Fibroblast of skin of right quadriceps (primary cell): Measurements from ENCODE around the gene RNF144B.
"Not testable (repeated sequence)": the region's sequence is repeated elsewhere in the genome, so short reads cannot be mapped to it uniquely, and the experiment has no call there.

Experiments
- DNase-seq: peaks from one replicate; pipeline ENCODE4 v3.0.0-alpha.2; 2013

RNF144B gene

DNA sequence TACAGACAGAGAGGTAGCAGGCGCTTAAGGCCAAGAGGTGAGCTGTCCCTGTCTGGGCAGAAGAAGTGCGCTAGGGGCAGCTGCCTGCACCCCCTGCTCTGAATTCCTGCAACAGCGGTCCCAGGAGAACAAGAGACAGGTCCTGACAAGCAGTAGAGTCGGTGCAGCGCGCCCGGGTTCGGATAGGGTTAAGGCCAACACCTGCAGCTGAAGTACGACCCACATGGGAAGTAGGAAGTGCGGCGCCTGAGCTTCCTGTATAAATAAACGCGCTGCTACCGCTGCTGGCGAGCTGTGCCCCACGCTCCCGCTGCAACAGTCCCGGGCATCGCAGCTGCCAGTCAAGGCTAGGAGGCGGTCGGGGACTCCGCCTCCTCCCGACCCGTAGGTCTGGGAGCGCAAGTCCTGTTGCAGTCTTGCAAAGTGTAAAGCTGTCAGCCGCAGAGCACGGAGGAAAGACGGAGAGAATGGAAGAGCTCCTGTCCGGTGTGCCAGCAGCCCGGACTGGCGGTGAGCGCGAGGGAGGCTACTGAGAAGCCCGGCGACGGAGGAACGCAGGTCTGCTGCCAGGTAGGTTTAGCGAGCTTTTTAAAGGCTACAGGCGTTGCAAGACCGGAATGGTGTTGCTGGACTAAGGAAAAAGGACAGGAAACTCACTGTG, at the start of gene RNF144B:
RNF144B (plus strand) TSS at position 290 of the 661 bp plus-strand sequence. CDS start 12,185 bp downstream, outside the sequence.
- peak; percentile 61 for DNase-seq

DNA sequence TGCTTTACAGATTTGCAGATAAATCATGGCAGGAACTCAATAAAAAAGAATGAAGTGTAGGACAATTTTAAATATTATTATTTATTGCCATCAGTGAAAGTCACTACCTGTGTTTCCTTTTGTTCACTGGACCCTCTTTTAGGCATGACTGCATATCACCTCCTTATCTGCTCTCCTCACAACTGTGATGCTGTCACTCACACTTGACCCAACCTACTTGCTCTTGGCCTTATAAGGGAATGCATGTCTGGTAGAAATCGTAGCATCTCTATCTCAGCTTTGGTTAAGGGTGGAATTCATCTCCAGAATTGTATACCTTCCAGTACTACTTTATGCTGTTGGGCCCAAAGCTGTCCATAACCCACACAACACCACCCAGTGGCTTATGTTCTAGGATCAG, 47.6 kb upstream of the RNF144B start:
- no peak for DNase-seq

DNA sequence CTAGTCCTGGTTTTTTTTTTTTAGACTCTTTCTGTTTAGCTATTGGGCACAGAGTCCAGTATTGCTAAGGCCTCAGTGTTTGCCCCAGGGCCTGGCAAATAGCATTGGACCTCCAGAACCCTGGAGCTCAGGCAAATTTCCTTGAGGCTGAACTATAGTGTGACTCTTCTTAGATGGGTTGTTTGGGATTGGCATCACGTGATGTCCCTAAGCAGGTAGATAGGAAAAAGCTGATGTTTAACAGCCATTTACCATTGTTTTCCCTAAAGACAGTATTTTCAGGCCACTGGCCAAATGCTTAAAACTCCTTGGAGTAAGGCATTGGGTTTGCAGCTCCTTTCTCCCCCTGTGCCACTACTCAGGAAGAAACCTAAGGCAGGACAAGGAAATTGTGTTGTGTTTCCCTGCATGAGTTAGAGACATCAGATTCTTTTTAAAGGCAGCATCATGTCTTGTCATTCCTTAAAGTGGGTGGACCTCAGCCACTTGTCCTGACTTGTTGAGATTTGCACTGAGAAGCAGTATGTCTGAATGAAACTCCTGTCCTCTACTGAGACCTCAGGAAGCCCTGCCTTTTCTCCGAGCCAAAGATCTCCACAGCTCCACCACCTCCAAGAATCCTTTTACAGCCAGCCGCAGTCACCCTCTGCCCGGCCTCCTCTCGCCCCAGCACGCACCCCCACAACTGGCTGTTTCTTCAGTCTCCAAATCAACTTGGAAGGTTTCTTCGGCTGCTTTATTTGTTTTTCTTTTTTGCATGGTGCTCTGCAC, 46.2 kb upstream of the RNF144B start:
- no peak for DNase-seq

GRCh38 chr6:18342223-18342622, 44.9 kb upstream of the RNF144B start:
- DNase-seq, result no peak

DNA sequence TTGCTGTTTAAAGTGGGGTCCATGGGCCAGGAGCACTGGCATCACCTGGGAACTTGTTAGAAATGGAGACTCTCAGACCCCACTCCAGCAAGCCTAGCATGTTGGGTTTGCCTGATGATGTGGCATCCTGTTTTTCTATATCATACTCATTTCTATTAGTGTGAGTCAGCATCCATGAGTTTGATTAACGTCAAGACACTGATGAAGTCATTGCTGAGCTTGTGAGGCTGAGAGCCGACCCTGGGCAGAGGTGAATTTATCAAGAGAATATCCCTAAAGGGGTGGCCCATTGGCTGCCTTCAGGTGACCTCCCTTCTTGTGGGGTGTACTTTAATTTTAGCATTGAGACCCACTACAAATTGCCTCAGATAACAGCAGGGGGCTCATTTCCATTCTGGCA, 43.4 kb upstream of the RNF144B start:
- peak; percentile 77 for DNase-seq

DNA sequence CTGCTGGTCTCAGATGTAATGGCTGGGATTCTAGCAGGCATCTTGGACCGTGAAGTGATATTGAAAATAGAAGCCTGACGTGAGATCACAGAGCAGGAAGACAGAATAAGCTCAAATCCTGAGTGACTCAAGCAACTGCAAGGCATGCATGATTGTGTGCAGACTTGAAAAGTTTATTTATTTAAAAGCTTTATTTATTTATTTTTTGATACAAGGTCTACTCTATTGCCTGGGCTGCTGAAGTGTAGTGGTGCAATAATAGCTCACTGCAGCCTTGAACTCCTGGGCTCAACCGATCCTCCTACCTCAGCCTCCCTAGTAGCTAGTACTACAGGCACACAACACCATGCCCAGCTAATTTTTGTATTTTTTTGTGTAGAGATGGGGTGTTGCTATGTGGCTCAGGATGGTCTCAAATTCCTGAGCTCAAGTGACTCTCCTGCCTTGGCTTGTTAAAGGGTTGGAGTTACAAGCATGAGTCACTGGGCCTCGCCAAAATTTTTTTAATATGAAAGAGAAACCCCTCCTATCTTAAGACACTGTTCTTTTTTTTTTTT, 40.1 kb upstream of the RNF144B start:
- DNase-seq, result peak; percentile 50

- no peak for DNase-seq
Observed at GRCh38 chr6:18347866-18348265, 39.3 kb upstream of the RNF144B start.

DNA sequence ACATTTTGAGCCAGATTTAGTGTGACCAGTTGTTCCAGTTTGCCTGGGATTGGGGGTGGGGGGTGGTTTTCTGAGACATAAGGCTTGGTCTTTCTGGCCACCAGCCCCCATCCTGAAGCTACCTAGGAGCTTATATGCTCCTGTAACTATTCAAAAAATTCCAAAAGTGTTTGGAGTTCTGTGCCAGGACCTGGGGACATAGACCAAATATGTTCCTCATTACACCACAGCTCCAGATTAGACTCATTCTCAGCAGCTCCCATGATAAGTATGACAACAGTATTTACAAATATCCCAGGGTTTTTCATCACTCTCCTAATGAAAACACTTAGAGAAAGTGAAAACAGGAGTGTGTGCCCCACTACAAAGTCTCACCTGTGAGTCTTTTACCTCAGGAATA, 37.8 kb upstream of the RNF144B start:
- peak; percentile 13 for DNase-seq

- DNase-seq, result peak; percentile 31
Observed at GRCh38 chr6:18350271-18350670, 36.9 kb upstream of the RNF144B start.

GRCh38 chr6:18350712-18351111, 36.4 kb upstream of the RNF144B start:
- DNase-seq, result no peak

- peak; percentile 44 for DNase-seq
Observed at GRCh38 chr6:18352001-18352400, 35.1 kb upstream of the RNF144B start.

- DNase-seq, result no peak
Observed at GRCh38 chr6:18352842-18353241, 34.3 kb upstream of the RNF144B start.

DNA sequence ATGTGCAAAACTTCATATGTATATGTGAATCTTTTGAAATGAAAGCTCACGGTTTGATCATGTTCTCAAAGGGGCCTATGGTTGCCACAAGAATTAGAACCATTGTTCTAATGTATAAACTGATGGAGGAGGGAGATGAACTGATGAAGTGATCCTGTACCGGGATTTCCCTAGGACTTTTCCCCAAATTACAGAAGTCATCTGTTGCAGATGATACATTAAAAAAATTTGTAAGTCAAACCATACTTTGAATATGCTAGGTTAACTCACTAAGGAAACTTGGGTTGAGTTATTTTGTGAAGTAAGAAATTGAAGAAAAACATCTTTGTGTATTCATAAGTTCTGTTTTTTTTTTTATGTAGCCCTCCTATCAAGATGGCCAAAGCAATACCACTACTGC, 33.9 kb upstream of the RNF144B start:
- DNase-seq, result no peak

GRCh38 chr6:18357546-18357945, 29.6 kb upstream of the RNF144B start:
- not testable (repeated sequence) for DNase-seq

DNA sequence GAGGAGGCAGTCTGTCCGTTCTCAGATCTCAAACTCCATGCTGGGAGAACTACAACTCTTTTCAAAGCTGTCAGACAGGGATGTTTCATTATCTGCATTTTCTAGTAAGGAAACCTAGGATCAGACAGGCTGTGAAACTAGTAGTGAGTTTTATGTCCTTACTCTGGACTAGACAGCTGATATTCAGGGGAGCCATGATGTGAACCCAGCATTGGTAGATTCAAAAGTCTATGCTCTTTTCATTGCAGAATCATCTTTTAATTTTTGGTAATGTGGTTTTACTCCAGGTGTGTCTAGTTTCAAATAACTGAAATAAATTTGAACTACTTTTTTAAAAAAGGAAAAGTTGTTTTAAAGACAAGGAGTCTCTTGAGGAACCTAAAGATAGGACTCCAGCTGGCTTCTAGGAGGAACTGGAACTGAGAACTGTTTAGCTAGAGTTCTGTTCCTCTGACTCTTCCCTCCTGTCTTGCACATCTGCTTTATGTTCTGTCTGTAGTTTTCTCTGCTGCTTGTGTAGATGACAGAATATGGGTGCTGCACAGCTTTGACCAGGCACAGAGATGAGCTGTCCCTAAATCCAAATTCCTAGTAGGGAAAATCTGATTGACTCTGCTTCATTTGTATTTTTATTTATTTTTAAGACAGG, 27.8 kb upstream of the RNF144B start:
- DNase-seq, result no peak

DNA sequence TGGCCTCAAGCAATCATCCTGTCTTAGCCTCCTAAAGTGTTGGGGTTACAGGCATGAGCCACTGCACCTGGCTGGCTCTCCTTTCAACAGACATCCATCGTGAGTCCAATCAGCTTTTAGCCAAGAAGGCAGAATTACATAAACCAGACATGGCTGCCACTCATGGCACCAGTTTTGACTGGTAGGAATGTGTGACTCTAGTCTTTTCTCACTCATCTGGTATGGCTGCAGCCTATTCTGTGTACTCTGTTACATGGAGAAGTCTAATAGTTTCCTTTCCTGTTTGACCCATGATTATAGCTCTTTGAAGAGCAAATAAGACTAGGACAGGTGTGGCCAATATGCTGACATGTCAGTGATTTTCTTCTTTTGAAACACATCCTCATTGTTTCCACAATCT, 27.0 kb upstream of the RNF144B start:
- no peak for DNase-seq

GRCh38 chr6:18362058-18362561, 25.0 kb upstream of the RNF144B start:
- peak; percentile 87 for DNase-seq

DNA sequence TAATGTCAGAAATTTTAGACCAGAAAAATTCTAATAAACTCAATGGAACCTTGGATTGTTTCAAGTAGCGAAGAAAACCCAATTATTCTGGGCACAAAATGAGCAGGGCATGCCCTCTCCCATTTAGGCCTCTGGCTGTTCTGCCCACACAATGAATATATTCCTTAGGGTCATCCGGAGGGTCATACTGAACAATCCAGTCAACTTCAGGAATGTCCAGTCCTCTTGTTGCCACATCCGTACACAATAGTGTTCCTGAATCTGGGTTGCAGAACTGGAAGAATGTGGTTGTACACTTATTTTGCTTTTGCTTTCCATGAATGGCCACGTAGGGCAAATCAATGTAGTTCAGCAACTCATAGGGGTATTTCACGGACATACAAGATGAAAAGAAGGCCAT, 23.4 kb upstream of the RNF144B start:
- no peak for DNase-seq

GRCh38 chr6:18364561-18364960, 22.6 kb upstream of the RNF144B start:
- not testable (repeated sequence) for DNase-seq

- DNase-seq, result no peak
Observed at GRCh38 chr6:18367371-18367770, 19.8 kb upstream of the RNF144B start.

DNA sequence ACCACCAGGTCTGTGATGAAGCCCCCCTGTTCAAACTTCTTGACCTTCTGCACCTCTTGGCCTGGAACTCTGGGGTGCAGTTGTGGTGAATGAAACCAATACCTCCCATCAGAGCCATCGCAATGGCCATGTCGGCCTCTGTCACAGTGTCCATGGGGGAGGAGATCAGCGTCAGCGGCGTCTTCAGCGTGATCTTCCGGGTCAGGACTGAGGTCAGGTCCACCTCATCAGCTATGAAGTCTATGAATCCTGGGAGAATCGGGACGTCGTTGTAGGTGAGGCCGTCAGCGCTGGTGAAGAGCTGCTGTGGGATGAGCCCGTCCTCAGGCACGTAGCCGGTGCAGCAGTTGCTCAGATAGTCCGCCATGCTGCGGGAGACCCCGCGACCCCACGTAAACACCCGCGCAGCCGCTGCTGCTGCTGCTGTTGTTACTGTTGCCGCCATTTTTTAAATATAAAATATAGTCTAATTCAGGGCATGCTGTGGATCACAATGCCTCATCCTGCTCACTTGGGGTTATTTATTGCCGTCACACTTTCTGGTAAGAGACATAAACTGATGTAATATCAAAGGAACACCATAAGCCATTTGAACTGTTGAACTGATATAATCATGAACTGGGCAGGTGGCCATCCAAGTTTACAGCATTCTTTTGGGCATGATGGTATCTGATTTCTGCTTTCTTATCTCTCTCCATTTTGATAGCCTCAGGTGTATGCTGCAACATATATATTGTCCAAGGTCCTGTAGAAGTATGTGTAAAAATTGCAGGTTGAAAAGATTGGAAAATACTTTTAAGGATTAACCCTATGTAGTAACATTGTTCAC, 18.7 kb upstream of the RNF144B start:
- DNase-seq, result no peak

DNA sequence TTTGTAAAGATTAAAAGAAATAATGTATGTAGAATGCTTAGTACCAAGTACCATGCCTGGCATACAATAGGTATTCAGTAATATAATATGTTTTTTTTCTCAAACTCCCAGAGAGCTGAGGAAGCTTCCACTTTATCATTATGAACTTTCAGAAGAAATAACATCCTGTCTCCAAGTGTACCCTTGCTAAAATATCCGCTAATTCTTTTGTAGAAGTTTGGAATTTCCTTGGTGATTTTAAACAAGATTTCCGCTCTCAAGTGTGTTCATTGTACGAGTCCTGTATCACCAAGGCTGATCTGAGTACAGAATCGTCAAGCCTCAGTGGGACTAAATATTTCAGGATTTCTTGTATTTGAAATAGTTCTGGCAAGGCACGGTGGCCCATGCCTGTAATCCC, 16.1 kb upstream of the RNF144B start:
- DNase-seq, result no peak

- no peak for DNase-seq
Observed at GRCh38 chr6:18371656-18372055, 15.5 kb upstream of the RNF144B start.
